Ovary (tissue), 9 donors: ENCODE results near the gene USF2. TPM values are rescaled to one million over a fixed set of nuclear protein-coding genes. Genes with fewer than 3 reads are reported as not detected.
"Not testable (repeated sequence)": the region's sequence is repeated elsewhere in the genome, so short reads cannot be mapped to it uniquely, and the experiment has no call there.

Experiments
- DNase-seq, 5 donors: peaks; one replicate each; pipeline ENCODE4 v3.0.0-alpha.2; 2019 to 2020
- H3K27ac ChIP-seq, 2 donors: fragments of 200-600 bp; one replicate each; pipeline versions ENCODE4 v1.5.1 to v1.8.0; 2019 to 2022
- H3K27me3 ChIP-seq: fragments of 200-600 bp; one replicate; pipeline ENCODE4 v1.8.0; 2022
- H3K36me3 ChIP-seq: fragments of 200-600 bp; sonication (generic); one replicate; pipeline ENCODE4 v1.5.1; 2019
- H3K4me1 ChIP-seq: one replicate; pipeline ENCODE4 v1.8.1; 2013; ENCODE audit warnings: mild to moderate bottlenecking, moderate library complexity; ENCODE audit not compliant: insufficient read depth
- H3K4me3 ChIP-seq: fragments of 200-600 bp; sonication (generic); one replicate; pipeline ENCODE4 v1.5.1; 2017
- H3K9me3 ChIP-seq, 2 donors: fragments of 200-600 bp in 1 of 2; sonication (generic) in 1 of 2; one replicate each; pipeline versions ENCODE4 v1.5.1 to v1.8.1; 2013 to 2019; ENCODE audit warnings: mild to moderate bottlenecking in 1 of 2, moderate library complexity in 1 of 2
- CTCF ChIP-seq, 3 donors: fragments of 450-650 bp in 2 of 3; fragments of 200-600 bp in 1 of 3; IDR thresholded peaks; one replicate each; pipeline versions ENCODE4 v1.5.1 to v1.8.0; 2016 to 2022; ENCODE audit warnings: antibody characterized with exemption in 3 of 3, mild to moderate bottlenecking in 1 of 3
- EP300 ChIP-seq: sonication (generic); formaldehyde crosslinking; IDR thresholded peaks from one replicate; pipeline ENCODE4 v1.6.1; 2017; ENCODE audit warnings: antibody characterized with exemption
- POLR2A ChIP-seq: fragments of 450-650 bp; IDR thresholded peaks from one replicate; pipeline ENCODE4 v1.6.1; 2017; ENCODE audit warnings: antibody characterized with exemption, mild to moderate bottlenecking, moderate library complexity
- WGBS, 3 donors: extraction: QIAGEN DNeasy Blood & Tissue Kit in 1 of 3; methylation state at CpG; one replicate each; pipeline versions ENCODE4 v1.1.5 to v1.1.7; 2013 to 2017; 5-methylcytosine and 5-hydroxymethylcytosine counted together
- intact Hi-C, 4 donors: fragments of 100-400 bp; cut with DNase I; formaldehyde crosslinking; loops; one replicate each; pipeline versions ENCODE4 v1.11.0 to v1.15.1; 2022 to 2023
- polyA plus RNA-seq, 2 donors: library from polyadenylated mRNA; stranded (reverse); fragments of 200-250 nt in 1 of 2; fragments of 350-450 nt in 1 of 2; fragmentation: Illumina TruSeq in 1 of 2; extraction: RNeasy Lipid Tissue Mini Kit (QIAGEN cat#74804) in 1 of 2; gene quantifications; one replicate each; pipeline ENCODE4 v1.2.3, GENCODE V29; 2013 to 2014
- total RNA-seq, 7 donors: library from RNA; depleted of rRNA in 2 of 7; stranded (reverse); fragments of >200 nt in 2 of 7; fragmentation: NEBNext Ultra II Directional in 3 of 7; extraction: Animal tissue kit (Norgen Biotek cat#: 25700) in 3 of 7; gene quantifications; one replicate each; pipeline versions ENCODE4 v1.1.0 to v1.2.4, GENCODE V29; 2016 to 2023
- donor health status: DM: no; HTN: no; CAD: no; lungs with moderate emphysema.
- donor health status: DM: no; HTN: no; CAD: no.
- donor health status: Bipolar disorder and iron deficiency.
- donor health status: DM: yes; HTN: yes; CAD: no.
- donor health status: DM: no; HTN: no; CAD: no.
- donor health status: DM: yes; HTN: yes; CAD: no.

USF2 gene
- total and polyA plus RNA-seq, 9 donors, result 105 to 218 (median 159) TPM

GRCh38 chr19:35285095-35285449 is 16.3 kb downstream of the USF2 start:
- intact Hi-C loops, result no loop called here
- no peaks in the 10 kb centered on the region for H3K27me3 ChIP-seq
- no peak overlapping the region for H3K4me3 ChIP-seq
- no peak for DNase-seq
- TF ChIP-seq EP300, result no peak
- no peak for TF ChIP-seq CTCF (IDR thresholded peaks at IDR 0.05)
- no peak for TF ChIP-seq POLR2A
- 8 to 54% (median 13%) methylated on average over 1 of the region's 1 CpG for WGBS, 3 donors
- H3K36me3 ChIP-seq, result no peaks in the 10 kb centered on the region
- peaks cover 10% of the 10 kb centered on the region for H3K4me1 ChIP-seq
- H3K27ac ChIP-seq, result peak overlapping the region in 1 of 2 donors; percentile 22
- no peaks in the 10 kb centered on the region for H3K9me3 ChIP-seq

GRCh38 chr19:35285465-35285864 is 16.7 kb downstream of the USF2 start:
- intact Hi-C loops, H3K27me3 ChIP-seq, H3K9me3 ChIP-seq, H3K4me1 ChIP-seq, H3K36me3 ChIP-seq, H3K4me3 ChIP-seq, DNase-seq: not testable (repeated sequence)
- 84 to 91% (median 87%) methylated on average over 3 of the region's 3 CpGs for WGBS, 3 donors
- H3K27ac ChIP-seq, result peak overlapping the region in 1 of 2 donors; percentile 20

GRCh38 chr19:35286101-35286500 is 17.3 kb downstream of the USF2 start:
- H3K27me3 ChIP-seq, H3K27ac ChIP-seq, DNase-seq, H3K36me3 ChIP-seq, H3K4me1 ChIP-seq, intact Hi-C loops, H3K4me3 ChIP-seq, H3K9me3 ChIP-seq: not testable (repeated sequence)
- WGBS, 3 donors, result 77 to 83% (median 79%) methylated on average over 5 of the region's 5 CpGs

GRCh38 chr19:35287713-35288112 is 19.0 kb downstream of the USF2 start:
- Histone ChIP-seq H3K36me3 (no peaks in the 10 kb centered on the region), H3K27ac (no peak overlapping the region), H3K4me1 (peaks cover 3% of the 10 kb centered on the region), H3K4me3 (no peak overlapping the region), H3K27me3 (no peaks in the 10 kb centered on the region), H3K9me3 (no peaks in the 10 kb centered on the region)
- no peak for DNase-seq
- intact Hi-C loops, result no loop called here
- TF ChIP-seq POLR2A (no peak), CTCF (IDR thresholded peaks at IDR 0.05) (no peak), EP300 (no peak)
- WGBS, 3 donors, result 86 to 94% (median 90%) methylated on average over 10 of the region's 10 CpGs

GRCh38 chr19:35288331-35288730 is 19.6 kb downstream of the USF2 start:
- WGBS, 3 donors, result 39 to 55% (median 41%) methylated on average over 2 of the region's 2 CpGs
- Histone ChIP-seq H3K27ac (no peak overlapping the region), H3K9me3 (no peaks in the 10 kb centered on the region), H3K4me1 (peaks cover 3% of the 10 kb centered on the region), H3K4me3 (no peak overlapping the region), H3K27me3 (no peaks in the 10 kb centered on the region), H3K36me3 (no peaks in the 10 kb centered on the region)
- TF ChIP-seq POLR2A (no peak), CTCF (IDR thresholded peaks at IDR 0.05) (no peak), EP300 (no peak)
- intact Hi-C loops, result no loop called here
- DNase-seq, result no peak

GRCh38 chr19:35288906-35289305 is 20.1 kb downstream of the USF2 start:
- Histone ChIP-seq H3K4me1 (peaks cover 3% of the 10 kb centered on the region), H3K4me3 (no peak overlapping the region), H3K9me3 (no peaks in the 10 kb centered on the region), H3K36me3 (no peaks in the 10 kb centered on the region), H3K27me3 (no peaks in the 10 kb centered on the region), H3K27ac (no peak overlapping the region)
- DNase-seq, result no peak
- no peak for TF ChIP-seq EP300
- TF ChIP-seq POLR2A, result no peak
- no peak for TF ChIP-seq CTCF (IDR thresholded peaks at IDR 0.05)
- WGBS, 3 donors, result 87 to 88% (median 87%) methylated on average over 5 of the region's 5 CpGs
- intact Hi-C loops, result no loop called here
